HG03439 (cell line): ENCODE measurements around the gene TCP1.
"Not testable (repeated sequence)": the region's sequence is repeated elsewhere in the genome, so short reads cannot be mapped to it uniquely, and the experiment has no call there.

Source experiments
- ATAC-seq: cut with Tn5 transposase; IDR thresholded peaks from one replicate; pipeline ENCODE4 v1.9.1; 2021; ENCODE audit warnings: mild to moderate bottlenecking, moderate library complexity; ENCODE audit not compliant: unreplicated experiment

TCP1 gene

DNA sequence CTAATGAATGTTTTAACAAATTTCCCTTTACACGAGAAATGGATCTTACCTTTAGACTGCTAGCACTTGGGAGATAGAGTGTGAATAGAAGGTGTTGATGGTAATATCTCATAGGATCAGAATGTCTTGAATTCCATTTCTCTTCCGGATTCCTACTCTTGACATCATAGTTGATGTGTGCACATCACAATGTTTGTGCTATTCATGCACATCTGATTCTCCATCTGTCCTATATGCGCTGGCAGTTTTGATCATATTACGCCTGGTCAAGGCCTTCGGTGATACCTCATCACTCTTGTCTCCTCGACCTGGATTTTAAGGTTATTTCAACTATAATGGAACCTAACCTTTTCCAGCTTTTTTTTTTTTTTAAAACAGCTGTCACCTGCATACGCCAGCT is 44.3 kb downstream of the TCP1 start:
- no peak for ATAC-seq

DNA sequence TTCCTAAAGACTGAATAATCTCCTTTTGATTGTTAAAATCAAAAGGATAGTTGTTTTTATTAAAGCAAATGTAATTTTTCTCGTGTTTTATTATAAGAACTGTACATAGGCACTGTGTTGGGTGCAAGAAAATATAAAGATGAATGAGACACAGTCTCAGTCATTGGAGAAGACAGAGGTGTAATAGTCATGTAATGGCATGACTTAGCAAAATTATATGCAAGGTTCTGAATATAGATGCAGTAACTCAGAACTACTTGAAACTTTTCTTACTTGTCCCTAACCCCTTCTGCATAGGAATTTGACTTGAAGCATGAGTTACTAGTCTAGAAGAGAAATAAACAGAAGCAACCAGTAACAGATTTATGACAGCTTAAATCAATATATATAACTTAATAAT is 47.2 kb downstream of the TCP1 start:
- no peak for ATAC-seq

DNA sequence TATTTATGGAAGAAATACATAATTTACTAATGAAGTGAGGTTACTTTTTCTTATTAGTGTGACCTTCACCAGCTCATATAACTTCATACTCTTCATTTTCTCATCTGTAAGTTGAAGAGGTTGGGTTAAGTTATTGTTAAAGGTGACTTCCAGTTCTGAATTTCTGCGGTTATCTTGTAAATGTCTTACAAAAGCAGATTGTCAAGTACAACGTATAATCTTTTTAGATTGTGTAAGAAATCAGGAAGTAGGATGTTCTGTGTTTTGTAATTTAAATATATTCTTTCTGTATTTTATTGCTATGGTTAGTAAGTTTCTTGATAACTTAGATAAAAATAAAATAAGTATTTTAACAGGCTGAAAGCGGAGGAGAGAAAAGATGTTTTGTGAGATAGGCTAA is 50.1 kb downstream of the TCP1 start:
- no peak for ATAC-seq

DNA sequence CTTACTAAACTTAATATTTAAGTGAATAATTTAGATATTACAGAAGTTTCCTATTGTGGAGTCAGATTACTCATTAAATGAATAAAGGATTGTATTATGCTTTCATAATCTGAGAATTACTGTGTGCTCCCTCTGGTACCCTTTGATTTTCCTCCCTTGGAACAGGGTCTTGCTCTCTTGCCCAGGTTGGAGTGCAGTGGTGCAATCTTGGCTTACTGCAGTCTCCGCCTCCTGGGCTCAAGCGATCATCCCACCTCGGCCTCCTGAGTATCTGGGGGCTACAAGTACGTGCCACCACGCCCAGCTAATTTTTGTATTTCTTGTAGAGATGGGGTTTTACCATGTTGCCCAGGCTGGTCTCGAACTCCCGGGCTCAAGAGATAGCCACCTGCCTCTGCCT is 52.5 kb downstream of the TCP1 start:
- ATAC-seq: no peak

DNA sequence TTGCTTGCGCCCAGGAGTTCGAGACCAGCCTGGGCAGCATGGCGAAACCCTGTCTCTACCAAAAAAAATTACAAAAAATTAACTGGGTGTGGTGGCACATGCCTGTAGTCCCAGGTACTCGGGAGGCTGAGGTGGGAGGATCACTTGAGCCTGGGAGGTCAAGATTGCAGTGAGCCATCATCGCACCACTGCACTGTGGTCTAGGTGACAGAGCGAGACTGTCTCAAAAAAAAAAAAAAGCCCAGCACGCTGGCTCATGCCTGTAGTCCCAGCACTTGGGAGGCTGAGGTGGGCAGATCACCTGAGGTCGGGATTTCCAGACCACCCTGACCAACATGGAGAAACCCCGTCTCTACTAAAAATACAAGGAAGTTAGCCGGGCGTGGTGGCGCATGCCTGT is 56.0 kb downstream of the TCP1 start:
- ATAC-seq: not testable (repeated sequence)

DNA sequence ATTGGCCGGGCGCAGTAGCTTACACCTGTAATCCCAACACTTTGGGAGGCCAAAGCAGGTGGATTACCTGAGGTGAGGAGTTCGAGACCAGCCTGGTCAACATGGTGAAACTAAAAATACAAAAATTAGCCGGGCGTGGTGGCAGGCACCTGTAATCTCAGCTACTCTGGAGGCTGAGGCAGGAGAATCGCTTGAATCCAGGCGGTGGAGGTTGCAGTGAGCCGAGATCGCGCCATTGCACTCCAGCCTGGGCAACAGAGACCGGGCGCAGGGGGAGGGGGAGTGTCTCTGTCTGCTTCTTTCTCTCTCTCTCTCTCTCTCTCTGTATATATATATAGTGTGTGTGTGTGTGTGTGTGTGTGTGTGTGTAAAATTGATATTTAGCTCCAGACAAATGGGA is 56.9 kb downstream of the TCP1 start:
- not testable (repeated sequence) for ATAC-seq

DNA sequence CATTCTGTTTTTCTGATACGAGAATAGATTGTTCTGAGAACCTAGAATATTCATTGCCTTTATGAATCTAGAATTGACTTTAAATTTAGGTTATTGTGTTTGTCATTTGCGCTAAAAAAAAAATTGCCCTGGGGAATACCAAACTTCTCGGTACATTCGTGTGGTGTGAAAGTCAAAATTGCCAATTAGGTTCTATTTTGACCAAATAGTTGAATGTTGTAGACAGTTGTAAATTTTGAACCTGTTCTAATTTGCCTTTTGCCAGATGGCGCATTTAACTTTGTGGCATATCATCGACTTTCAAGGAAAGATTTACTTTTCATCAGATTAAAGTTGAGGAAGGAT is 59.1 kb downstream of the TCP1 start:
- no peak for ATAC-seq

DNA sequence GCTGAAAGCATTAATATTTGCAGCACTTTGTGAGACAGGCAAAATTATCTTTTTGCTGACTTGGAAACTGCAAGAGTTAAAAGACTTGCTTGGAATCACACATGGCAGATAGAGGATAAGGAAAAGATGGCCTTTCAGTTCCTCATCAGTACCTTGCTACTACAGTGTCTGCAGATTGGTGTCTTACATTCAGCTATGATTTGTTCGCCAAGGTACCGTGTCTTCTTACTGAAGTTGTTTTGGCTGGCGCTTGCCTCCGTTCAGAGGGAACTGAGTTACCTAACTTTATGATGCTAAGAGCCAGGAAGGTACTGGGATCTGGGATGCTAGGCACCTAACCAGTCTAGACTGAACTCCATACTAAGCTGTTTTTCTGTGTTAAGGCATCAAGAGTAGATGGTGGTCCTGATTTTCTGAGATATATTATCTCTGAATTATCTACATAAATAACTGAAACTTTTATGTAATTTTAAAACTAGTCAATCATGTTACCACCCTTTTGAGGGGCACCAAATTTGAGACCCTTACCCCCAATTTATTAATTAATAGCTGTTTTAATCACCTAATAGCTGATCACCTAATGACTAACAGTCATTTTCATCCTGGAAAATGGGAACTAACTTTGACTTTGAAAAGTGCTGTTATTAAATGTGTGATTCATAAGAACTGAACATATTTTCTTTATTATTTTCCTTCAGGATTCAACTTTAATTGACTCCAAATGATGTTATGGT is 59.6 kb downstream of the TCP1 start:
- no peak for ATAC-seq

DNA sequence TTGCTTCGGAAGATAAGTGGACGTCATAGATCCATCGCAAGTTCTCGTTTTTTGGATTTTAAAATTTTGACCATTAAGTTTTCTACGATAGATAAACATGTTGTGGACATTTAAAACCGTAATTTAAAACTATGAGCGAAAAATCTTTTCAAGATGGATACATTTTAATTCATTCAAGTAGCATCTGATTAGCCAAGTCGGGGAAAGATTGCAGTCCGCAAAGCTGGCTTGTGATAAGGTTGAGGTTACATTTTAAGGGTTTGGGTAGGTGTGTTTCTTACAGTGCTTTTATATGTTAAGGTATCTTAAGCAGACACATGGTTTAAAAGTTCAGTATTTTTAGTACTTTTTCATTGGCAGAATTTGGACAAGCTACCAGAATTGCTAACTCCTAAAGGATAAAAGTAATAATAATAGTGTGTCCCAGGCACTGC is 60.9 kb downstream of the TCP1 start:
- no peak for ATAC-seq
